Measurements from ENCODE around the gene XKR8. TPM values are rescaled to one million over a fixed set of nuclear protein-coding genes. Genes with fewer than 3 reads are reported as not detected.

XKR8 gene
- total RNA-seq, 2 experiments from 2014 or later, result 0.38 to 2.3 TPM

- BruUV-seq (replicated peaks), result no TSS peak
- Histone ChIP-seq H3K9me3 (ENCODE audit: low read length) (no peaks in the 10 kb centered on the region), H4K20me1 (ENCODE audit: insufficient read depth, low read length) (no peaks in the 10 kb centered on the region), H3K27ac (ENCODE audit: low read depth, low read length, poor library complexity, severe bottlenecking) (no peak overlapping the region), H2AFZ (ENCODE audit: low read length) (no peak overlapping the region), H3K36me3 (ENCODE audit: insufficient read depth, low read length) (no peaks in the 10 kb centered on the region), H3K4me2 (ENCODE audit: low read length) (no peak overlapping the region), H3K9me2 (ENCODE audit: insufficient read depth, low read length) (no peaks in the 10 kb centered on the region), H3K4me3 (ENCODE audit: low read depth, low read length, poor library complexity, severe bottlenecking) (no peak overlapping the region), H3K79me2 (ENCODE audit: insufficient read depth, low read depth, low read length) (no peaks in the 10 kb centered on the region), H3K4me1 (ENCODE audit: insufficient read depth, low read length, poor library complexity, severe bottlenecking) (peaks cover 2% of the 10 kb centered on the region)
- intact Hi-C loops (cut with micrococcal nuclease; ENCODE audit: unreplicated experiment), result no loop called here
- CTCF ChIA-PET (ENCODE audit: unreplicated experiment), result interaction anchor here (0.6 to 0.8 kb wide), 2 partner anchors 62 to 83 kb away, joined by 3 to 4 read pairs; no protein-coding TSS in a partner anchor
- TF ChIP-seq EZH2phosphoT487 (IDR thresholded peaks at IDR 0.05; ENCODE audit: borderline replicate concordance, low read depth, low read length) (no peak), CTCF (conservative IDR thresholded peaks at IDR 0.05; ENCODE audit: low read length) (no peak)
- no peak for DNase-seq (ENCODE audit: low spot score)
- POLR2A ChIA-PET, result interaction anchor here (0.5 kb wide), 1 partner anchor 21 kb away, joined by 3 read pairs; no protein-coding TSS in a partner anchor
Measured at GRCh38 chr1:27945020-27945419, 14.8 kb upstream of the XKR8 start.

DNA sequence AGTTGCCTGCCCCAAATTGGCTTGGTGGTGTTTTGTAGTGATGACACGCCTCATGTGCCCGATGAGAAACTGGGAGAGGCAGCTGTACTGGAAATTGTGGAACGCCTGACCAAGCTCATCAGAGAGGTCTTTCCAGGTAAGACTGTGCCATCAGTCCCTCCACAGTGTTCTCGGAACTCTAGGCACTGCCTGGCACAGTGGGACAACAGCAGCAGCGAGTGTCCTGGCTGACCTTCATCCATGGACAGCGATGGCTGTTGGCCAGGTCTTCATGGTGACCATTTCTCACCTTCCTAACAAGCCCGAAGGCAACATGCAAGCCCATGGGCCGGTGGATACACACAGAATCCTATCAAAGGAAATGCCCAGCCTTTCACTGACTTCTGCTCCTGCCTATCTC is 10.7 kb upstream of the XKR8 start:
- Histone ChIP-seq H3K27ac (ENCODE audit: low read depth, low read length, poor library complexity, severe bottlenecking) (no peak overlapping the region), H3K9me3 (ENCODE audit: low read length) (no peaks in the 10 kb centered on the region), H3K4me2 (ENCODE audit: low read length) (no peak overlapping the region), H3K4me1 (ENCODE audit: insufficient read depth, low read length, poor library complexity, severe bottlenecking) (no peaks in the 10 kb centered on the region), H3K36me3 (ENCODE audit: insufficient read depth, low read length) (no peaks in the 10 kb centered on the region), H2AFZ (ENCODE audit: low read length) (no peak overlapping the region), H3K4me3 (ENCODE audit: low read depth, low read length, poor library complexity, severe bottlenecking) (no peak overlapping the region), H4K20me1 (ENCODE audit: insufficient read depth, low read length) (no peaks in the 10 kb centered on the region), H3K9me2 (ENCODE audit: insufficient read depth, low read length) (no peaks in the 10 kb centered on the region), H3K79me2 (ENCODE audit: insufficient read depth, low read depth, low read length) (no peaks in the 10 kb centered on the region)
- POLR2A ChIA-PET, result interaction anchor here (1.3 kb wide), 1 partner anchor 10 kb away, joined by 3 read pairs; no protein-coding TSS in a partner anchor
- DNase-seq (ENCODE audit: low spot score), result no peak
- intact Hi-C loops (cut with micrococcal nuclease; ENCODE audit: unreplicated experiment), result no loop called here
- no TSS peak for BruUV-seq (replicated peaks)
- CTCF ChIA-PET (ENCODE audit: unreplicated experiment), result no interaction called here
- no peak for TF ChIP-seq EZH2phosphoT487 (IDR thresholded peaks at IDR 0.05; ENCODE audit: borderline replicate concordance, low read depth, low read length)
- no peak for TF ChIP-seq CTCF (conservative IDR thresholded peaks at IDR 0.05; ENCODE audit: low read length)

- CTCF ChIA-PET (ENCODE audit: unreplicated experiment), result interaction anchor here (0.6 kb wide), 1 partner anchor 263 kb away, joined by 4 read pairs; no protein-coding TSS in a partner anchor
- no TSS peak for BruUV-seq (replicated peaks)
- Histone ChIP-seq H3K9me2 (ENCODE audit: insufficient read depth, low read length) (no peaks in the 10 kb centered on the region), H4K20me1 (ENCODE audit: insufficient read depth, low read length) (no peaks in the 10 kb centered on the region), H3K4me2 (ENCODE audit: low read length) (no peak overlapping the region), H3K4me1 (ENCODE audit: insufficient read depth, low read length, poor library complexity, severe bottlenecking) (no peaks in the 10 kb centered on the region), H3K79me2 (ENCODE audit: insufficient read depth, low read depth, low read length) (no peaks in the 10 kb centered on the region), H3K36me3 (ENCODE audit: insufficient read depth, low read length) (no peaks in the 10 kb centered on the region), H3K4me3 (ENCODE audit: low read depth, low read length, poor library complexity, severe bottlenecking) (no peak overlapping the region), H3K27ac (ENCODE audit: low read depth, low read length, poor library complexity, severe bottlenecking) (no peak overlapping the region), H2AFZ (ENCODE audit: low read length) (no peak overlapping the region), H3K9me3 (ENCODE audit: low read length) (no peaks in the 10 kb centered on the region)
- DNase-seq (ENCODE audit: low spot score), result peak; percentile 24
- POLR2A ChIA-PET, result interaction anchor here (1.0 kb wide), 1 partner anchor 104 kb away, joined by 4 read pairs; no protein-coding TSS in a partner anchor
- TF ChIP-seq EZH2phosphoT487 (IDR thresholded peaks at IDR 0.05; ENCODE audit: borderline replicate concordance, low read depth, low read length) (no peak), CTCF (conservative IDR thresholded peaks at IDR 0.05; ENCODE audit: low read length) (no peak)
- intact Hi-C loops (cut with micrococcal nuclease; ENCODE audit: unreplicated experiment), result no loop called here
Measured at GRCh38 chr1:27951396-27951795, 8.4 kb upstream of the XKR8 start.
